GM12892 (cell line): ENCODE measurements around the gene PDE6D.

Experiments
- POLR2A ChIP-seq: IDR thresholded peaks from 2 replicates; pipeline ENCODE4 v1.6.1; 2011; ENCODE audit warnings: low read depth, low read length, control low read depth
- POLR2AphosphoS5 ChIP-seq: IDR thresholded peaks from 2 replicates; pipeline ENCODE4 v1.6.1; 2011; ENCODE audit warnings: low read depth, low read length, control low read depth

DNA sequence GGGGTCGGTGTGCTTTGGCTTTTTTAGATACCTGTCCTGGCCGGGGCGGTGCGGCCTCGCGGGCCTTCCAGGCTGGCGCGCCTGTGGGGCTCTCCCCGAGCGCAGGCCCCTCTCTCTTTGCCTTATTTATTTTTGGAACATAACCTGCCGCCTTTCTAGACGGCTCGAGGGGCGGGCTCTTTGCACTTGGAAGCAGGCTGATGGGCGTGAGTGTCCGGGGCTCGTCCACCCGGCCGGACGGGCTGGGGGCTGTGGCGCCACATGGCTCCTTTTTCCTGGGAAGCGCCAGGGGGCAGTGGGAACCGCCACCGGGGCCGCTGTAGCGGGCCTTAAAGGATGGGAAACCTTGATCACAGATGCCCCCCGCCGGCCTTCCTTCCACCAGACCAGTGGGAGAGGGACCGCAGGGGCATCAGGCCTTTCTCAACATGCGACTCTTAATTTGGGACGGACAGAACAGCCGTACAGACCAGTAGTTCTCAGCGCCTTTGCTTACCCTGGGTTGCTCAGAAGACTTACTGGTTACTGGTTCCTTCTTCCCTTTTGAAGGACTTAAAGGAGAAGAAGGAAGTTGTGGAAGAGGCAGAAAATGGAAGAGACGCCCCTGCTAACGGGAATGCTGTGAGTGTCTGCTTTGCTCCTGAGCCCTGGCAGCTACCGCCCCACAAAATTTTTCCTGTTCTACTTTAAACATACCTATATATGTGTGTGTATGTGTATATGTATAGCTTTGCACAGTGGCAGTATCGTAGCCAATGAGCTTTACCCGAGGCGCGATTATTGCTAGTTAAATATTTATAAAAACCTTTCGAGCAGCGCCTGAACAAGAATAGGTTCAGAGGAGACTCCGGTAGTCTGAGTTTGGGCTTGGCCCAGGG is 70.0 kb downstream of the PDE6D start:
- TF ChIP-seq POLR2AphosphoS5 (no peak), POLR2A (no peak)
